H1 (cell line): ENCODE data around the gene CA10. TPM values are rescaled to one million over a fixed set of nuclear protein-coding genes. Genes with fewer than 3 reads are reported as not detected.

Experiments
- ASH2L ChIP-seq: fragments of 200-600, 300-600 bp; sonication (generic); IDR thresholded peaks from one replicate; pipeline ENCODE4 v1.7.1; 2017; ENCODE audit warnings: low read length
- CBX5 ChIP-seq: fragments of 300-800, 300-1000 bp; sonication (generic); IDR thresholded peaks from 2 replicates; pipeline ENCODE4 v1.7.1; 2016; ENCODE audit warnings: antibody characterized with exemption, low read length, low read depth
- CHD7 ChIP-seq: fragments of 300-600 bp; sonication (generic); IDR thresholded peaks from 2 replicates; pipeline ENCODE4 v1.7.1; 2012; ENCODE audit warnings: low read length, moderate library complexity, mild to moderate bottlenecking, inconsistent platforms; ENCODE audit not compliant: insufficient replicate concordance
- EP300 ChIP-seq, 2 experiments: IDR thresholded peaks; 1 replicate in 1 of 2; 2 replicates in 1 of 2; pipeline ENCODE4 v1.6.1; 2011 to 2012; ENCODE audit warnings: low read depth in 2 of 2, low read length in 2 of 2, mild to moderate bottlenecking in 2 of 2, borderline replicate concordance in 1 of 2, inconsistent platforms in 1 of 2, moderate library complexity in 1 of 2
- KDM5A ChIP-seq: fragments of 200-600 bp; IDR thresholded peaks from 2 replicates; pipeline ENCODE4 v1.7.1; 2012; ENCODE audit warnings: mild to moderate bottlenecking, low read length, inconsistent platforms, mixed read lengths
- TCF12 ChIP-seq: IDR thresholded peaks from 2 replicates; pipeline ENCODE4 v1.6.1; 2011; ENCODE audit warnings: low read depth, mild to moderate bottlenecking, low read length
- polyA plus RNA-seq, 7 experiments: library from polyadenylated mRNA; depleted of rRNA in 3 of 7; stranded (reverse) in 5 of 7; unstranded in 2 of 7; fragments of >200 nt in 5 of 7; fragments of 200-250 nt in 2 of 7; gene quantifications; 1 replicate in 5 of 7; 2 replicates in 1 of 7; 4 replicates in 1 of 7; pipeline versions ENCODE4 v1.2.1 to v1.2.3, GENCODE V29; 2011 to 2013; ENCODE audit warnings: missing spikeins in 2 of 7, mixed read lengths in 2 of 7
- total RNA-seq: library from RNA; stranded (reverse); fragmentation: NEBNext Ultra II Directional; extraction: Animal tissue kit (Norgen Biotek cat#: 25700); gene quantifications from 2 replicates; pipeline ENCODE4 v1.2.1, GENCODE V29; 2021

The CA10 gene
- total and polyA plus RNA-seq, 2 of the 8 experiments (the other 6 are each of a cell fraction or from before 2014, with no cell fraction given), result 0.60 to 0.63 TPM

DNA sequence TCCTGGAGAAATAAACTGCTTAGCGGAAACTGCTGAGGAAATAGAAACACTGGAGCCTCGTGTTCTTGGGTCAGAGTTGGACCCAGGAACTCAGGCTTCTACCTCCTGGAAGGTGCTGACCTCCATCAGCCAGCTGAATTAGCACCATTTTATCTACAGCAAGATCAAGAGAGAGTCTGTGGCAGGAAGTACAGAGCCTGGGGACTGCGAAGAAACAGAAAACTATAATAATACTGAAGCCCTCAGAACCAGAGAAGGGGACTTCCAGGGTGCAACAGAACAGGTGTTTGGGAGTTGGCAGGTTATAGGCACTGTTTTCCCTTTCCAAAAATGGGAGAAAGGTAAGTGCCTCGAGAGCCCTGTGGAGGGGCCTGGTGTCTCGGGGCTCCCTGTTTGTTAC is 379.7 kb downstream of the CA10 start (continued):
- TF ChIP-seq CHD7 (no peak), TCF12 (no peak), CBX5 (no peak), ASH2L (no peak), KDM5A (no peak), EP300 (IDR thresholded peaks at IDR 0.05; ENCODE audit: borderline replicate concordance in 1 of 2, low read depth in 2 of 2, low read length in 2 of 2) (no peak)
- TF ChIP-seq, all 59 proteins: peak for 0
